ENCODE results near the gene TBCD.
"Not testable (repeated sequence)": the region's sequence is repeated elsewhere in the genome, so short reads cannot be mapped to it uniquely, and the experiment has no call there.

TBCD gene

DNA sequence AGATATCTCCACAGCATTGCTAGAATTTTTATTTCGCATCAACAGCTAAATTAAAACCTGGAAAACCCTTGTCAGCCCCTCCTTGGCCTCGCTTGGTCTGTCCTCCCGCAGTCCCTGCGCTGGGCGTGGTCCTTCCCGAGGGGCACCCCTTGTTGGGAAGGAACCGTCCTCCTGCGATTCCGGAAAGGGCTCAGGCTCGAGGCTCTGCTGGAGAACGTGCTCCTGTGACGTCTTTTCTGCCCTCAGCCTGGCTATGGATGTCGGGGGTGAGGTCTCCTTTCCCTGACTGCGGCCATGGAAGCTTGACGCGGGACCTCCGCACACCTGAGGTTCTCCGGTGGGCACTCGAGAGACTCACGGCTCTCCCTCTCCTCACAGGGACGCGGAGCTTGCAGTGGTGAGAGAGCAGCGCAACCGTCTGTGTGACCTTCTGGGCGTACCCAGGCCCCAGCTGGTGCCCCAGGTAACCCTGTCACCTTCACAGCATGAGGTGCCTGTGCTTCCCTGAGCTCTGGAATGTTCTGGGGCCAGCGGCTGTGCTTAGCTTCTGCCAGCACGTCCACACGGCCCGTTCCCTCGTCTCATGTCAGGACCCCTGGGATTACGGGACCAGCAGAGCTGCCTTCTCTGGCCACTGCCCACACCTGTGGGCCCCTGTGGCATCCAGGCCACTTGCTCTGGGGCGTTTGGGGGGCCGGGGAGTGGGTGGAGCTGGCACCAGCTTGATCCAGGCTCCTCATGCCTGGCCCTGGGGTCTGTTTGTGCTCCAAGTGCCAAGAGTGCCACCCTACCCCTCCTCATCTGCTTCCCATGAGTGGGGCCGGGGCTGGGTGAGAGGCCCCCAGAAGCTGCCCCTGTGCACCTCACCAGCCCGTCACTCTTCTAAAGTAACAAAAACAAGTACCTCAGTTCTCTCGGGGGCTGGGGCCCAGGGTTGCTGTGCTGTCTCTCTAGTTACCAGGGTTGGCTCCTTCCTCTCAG is 189.4 kb downstream of the TBCD start:
- no peak for DNase-seq

DNA sequence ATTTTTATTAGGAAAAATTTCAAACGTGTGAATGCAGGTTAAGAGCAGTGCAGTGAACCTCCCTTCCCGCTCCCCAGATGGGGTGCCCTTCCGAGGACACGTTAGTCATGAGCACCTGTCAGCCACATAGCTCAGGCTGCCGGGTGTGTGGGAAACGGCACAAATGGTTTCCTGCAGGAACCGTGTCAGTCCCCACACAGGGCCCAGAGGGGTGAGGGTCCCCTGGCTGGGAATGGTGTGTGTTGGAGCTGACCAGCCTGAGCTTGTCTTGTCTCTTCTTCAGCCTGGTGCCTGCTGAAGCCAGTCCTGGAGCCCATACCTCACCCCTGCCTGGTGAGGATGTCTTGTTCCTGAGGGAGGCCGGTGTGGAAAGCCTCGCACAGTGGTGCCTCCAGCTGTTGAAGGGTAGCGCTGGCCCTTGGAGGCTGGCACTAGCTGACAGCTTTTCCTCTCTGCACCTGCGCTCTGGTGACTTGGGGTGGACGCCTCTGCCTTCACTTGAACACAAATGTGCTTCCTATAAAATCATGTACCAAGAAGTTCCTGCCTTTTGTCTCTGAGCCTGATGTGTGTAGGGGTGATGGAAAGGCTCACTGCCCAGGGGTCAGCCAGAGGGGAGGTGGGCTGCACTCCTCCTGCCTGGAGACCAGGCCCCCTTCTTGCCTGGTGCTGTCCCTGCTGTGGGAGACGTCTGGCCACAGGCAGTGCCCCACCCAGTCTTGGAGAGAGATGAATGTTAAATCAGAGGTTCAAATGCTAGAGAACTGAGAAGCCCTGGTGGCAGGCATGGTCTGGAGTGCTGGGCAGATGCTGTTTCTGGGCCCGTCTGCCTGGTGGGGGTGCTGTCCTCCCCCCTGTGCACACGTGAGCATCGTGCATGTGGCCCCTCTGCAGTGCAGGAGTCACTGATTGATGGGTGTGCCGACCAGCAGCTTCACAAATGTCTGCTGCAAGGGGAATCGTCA is 190.6 kb downstream of the TBCD start:
- DNase-seq = no peak

DNA sequence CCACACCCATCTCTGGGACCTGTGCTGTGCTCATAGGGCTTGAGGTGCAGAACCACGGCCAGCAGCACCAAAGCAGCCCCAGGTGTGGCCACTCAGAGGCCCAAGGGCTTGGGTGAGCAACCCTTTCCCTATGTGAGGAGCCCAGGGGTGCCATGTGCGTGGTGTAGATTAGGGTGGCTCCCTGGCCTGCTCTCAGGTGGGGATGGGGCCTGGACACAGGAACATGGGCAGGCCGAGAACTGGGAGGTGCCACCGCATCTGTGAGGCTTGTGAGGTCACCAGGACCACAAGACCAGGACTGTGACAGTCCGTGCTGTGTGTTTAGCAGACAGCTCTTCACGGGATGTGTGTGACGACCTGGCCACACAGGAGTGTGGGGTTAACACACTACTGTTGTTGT is 191.5 kb downstream of the TBCD start:
- DNase-seq = no peak

DNA sequence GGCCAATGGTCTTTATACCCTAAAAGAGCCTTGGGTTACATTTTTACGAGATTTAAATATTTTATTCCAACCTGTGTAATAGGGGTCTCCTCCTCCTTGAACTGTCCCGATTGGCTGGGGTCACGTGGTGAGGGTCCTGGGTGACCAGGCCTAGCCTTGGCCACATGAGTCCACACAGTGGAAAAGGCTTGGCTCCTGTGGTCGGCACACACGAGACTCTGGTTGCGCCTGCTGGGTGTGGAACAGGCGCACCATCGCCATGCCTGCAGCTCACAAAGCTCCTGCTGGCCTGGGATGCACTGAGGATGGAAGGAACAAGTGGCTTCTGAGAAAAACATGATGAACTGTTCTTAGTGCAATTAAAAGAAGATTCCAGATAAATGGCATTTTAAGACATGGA is 191.9 kb downstream of the TBCD start:
- DNase-seq = no peak

DNA sequence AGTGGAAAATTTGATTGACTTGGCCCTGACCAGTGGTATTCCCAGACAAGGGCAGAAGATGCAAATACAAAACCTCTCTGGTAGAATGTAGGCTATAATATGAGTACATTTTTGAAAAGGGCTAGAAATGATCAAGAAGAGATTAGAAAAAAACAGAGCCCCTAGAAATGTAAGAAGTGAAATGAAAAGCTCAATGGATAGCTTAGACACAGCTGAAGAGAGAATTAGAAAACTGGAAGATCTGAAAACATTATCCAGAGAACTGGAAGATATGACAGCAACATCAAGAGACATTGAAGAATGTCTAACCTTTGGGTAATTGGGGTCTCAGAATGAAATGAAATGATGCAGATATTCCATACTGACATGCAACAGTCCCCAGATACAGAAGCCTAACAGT is 193.1 kb downstream of the TBCD start:
- DNase-seq = no peak

DNA sequence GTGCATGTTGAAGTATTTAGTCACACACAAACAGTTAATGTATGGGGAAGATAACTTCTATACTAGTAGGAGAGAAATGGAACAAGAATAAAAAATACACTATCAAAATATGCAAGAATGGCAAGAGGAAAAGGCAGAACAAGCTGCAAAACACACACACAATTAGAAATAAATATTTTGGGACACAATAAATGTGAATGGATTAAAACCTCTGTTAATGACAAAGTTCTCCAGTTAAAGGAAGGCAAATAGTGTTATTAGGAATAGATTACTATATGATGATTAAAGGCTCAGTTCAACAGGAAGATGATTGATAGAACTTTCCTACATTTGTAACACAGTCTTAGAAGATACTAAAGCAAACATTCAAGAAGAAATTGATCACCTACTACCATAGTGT is 194.2 kb downstream of the TBCD start:
- no peak for DNase-seq

DNA sequence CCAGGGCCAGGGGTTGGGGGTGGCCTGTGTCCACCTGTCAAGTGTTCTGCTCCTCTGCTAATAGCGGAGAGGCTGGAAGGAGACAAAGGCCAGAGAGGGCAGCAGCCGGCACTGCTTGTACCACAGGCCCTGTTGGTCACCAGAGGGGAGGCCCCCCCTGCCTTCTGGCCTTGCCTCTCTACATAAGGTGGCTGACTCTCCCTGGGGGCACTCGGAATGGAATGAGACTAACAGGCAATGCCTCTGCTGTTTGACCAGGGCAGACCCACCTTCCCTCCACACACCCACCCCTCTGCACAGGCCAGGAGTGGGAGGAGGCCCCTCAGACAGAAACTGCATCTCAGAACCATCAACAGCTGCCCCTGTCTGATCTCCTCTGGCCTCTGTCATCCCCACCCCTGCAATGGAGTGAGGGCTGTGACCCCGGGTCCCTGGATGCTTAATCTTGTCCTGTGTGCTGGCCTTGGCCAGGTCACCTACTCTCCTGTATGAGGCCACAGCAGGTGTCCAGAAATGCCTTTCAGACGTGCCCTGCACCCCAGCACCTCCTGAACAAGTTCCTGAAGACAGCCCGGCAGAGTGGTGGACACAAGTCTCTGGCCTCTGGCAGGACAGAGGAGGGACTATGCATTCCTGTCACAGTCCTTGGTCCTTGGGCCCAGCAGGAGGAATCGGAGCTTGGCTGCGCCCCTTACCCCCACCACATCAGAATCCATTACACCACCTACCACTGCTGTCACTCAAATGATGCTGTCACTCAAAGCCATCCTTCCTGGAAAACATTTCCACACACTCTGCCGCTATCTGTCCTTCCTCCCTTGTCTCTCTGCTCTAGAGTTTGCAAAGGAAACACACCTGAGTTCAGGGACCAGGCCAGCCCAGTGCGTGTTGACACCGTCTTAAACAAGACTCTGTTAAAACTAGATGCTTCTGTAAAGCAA is 195.5 kb downstream of the TBCD start:
- no peak for DNase-seq

DNA sequence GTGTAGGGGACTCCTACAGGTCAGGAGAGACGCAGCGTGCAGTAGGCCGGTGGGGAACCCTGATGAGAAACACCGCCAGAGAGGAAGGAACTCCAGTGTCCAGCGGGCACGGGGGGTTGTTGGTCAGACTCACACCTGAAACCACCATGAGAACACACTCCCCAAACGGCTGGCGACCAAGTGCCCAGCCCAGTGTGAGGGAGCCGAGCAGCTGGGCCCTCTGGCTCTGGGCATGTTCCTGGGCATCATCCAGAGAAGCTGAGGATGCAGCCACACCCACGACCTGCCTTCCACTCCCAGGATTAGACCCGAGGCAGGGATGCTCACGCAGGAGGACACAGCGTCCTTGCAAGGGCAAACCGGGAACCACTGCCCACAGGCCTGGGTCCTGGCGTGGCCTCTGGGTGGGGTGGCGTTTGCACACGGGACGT is 196.2 kb downstream of the TBCD start:
- no peak for DNase-seq

DNA sequence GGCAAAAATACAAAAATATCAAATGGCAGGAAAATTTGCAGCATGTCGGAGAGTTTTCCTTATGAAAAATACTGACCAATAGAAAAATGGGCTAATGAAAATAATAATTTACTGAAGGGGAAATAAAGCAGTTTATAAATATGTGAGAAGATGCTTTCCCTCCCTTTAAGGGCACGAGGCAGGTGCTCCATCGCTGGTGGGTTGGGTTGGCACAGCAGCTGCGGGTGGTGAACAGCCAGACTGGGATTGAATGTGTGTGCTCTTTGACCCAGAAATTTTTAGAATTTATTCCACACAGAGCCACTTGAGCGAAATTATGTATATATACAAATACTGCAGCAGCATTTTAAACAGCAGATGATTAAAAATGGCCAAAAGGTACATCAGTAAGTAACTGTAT is 197.1 kb downstream of the TBCD start:
- no peak for DNase-seq

DNA sequence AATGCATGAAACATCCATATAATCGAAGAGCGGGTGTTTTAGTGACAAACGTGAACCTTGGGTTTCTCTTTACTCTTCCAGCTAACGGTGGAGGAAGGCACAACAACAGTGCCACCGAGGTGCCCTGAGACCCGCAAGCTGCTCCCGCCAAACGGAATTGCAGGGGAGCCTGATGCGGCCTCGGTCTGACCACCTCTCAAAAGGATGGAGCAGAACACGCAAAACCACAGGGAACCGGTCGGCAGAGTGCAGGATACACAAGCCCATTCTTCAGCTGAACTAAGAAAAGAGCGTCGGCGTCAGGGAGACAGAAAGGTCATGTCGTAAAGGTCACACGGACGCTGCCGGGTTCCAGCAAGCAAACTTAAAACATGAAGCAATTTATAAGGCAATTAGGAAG is 197.5 kb downstream of the TBCD start:
- DNase-seq = no peak

DNA sequence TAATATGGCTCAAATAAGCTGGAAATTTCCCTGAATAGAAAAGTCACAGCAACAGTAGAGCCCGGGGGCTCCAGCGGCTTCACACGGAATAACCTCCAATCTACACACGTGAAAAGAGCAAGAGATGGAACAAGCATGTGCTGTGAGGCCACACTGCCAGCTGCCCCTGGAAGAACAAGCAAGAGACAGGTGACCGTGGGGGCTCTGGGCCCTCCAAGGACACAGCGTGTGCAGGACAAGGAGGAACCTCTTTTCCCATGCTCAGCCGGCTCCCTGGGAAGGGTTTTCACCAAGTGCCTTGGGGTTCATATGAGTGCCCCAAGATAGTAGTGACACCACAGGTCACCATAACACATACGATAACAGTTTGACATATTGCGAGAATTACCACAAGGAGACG is 198.1 kb downstream of the TBCD start:
- DNase-seq = no peak

DNA sequence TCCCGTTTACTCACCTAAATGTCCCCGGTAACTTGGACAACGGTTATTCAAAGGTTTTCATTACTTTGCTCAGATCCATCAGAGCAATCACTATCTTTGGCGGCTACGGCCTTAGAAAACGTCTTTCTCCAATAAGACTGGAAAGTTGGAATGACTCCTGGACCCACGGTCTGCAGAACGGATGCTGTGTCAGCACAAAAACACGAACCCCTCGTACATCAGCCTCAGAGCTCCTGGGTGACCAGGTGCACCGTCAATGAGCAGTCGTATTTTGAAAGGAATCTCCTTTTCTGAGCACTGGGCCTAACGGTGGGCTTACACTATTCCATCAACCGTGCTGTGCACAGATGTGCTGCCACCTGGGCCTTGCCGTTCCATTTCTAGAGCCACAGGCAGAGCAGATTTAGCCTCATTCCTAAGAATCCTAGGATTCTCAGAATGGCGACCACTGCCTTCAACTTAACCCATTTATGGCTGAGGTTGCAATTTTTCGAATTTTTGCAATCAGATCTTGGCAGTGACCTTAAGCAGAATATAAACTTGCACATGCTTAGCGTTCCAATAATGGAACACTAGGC is 198.7 kb downstream of the TBCD start:
- no peak for DNase-seq

DNA sequence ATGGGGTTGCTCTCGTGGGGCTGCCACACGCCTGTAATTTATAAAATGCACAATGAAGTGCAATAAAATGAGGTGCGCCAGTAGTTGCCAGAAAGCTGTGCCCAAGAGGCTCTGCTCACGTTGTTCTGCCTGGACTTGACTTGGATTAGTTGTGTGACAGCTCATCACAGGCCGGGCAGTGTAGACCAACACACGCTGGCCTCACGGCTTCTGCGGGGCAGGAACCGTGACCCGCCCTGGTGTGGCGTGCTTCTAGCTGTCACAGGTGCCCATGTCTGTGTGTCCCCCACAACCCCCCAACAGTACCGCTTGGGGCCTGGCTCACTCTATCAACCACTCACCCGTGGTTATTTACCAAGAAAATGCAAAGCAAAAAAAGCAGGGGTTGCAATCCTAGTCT is 200.2 kb downstream of the TBCD start:
- DNase-seq = no peak

DNA sequence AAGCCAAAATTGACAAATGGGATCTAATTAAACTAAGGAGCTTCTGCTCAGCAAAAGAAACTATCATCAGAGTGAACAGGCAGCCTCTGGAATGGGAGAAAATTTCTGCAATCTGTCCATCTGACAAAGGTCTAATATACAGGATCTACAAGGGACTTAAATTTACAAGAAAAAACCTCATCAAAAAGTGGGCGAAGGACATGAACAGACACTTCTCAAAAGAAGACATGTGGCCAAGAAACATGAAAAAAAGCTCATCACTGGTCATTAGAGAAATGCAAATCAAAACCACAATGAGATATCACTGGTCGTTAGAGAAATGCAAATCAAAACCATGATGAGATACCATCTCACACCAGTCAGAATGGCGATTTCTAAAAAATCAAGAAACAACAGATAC is 203.2 kb downstream of the TBCD start:
- not testable (repeated sequence) for DNase-seq

DNA sequence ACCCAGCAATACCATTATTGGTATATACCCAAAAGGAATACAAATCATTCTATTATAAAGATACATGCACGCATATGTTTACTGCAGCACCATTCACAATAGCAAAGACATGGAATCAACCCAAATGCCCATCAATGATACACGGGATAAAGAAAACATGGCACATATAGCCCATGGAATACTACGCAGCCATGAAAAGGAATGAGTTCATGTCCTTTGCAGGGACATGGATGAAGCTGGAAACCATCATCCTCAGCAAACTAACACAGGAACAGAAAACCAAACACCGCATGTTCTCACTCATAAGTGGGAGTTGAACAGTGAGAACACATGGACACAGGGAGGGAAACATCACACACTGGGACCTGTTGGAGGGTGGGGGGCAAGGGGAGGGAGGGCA is 203.8 kb downstream of the TBCD start:
- DNase-seq = not testable (repeated sequence)

DNA sequence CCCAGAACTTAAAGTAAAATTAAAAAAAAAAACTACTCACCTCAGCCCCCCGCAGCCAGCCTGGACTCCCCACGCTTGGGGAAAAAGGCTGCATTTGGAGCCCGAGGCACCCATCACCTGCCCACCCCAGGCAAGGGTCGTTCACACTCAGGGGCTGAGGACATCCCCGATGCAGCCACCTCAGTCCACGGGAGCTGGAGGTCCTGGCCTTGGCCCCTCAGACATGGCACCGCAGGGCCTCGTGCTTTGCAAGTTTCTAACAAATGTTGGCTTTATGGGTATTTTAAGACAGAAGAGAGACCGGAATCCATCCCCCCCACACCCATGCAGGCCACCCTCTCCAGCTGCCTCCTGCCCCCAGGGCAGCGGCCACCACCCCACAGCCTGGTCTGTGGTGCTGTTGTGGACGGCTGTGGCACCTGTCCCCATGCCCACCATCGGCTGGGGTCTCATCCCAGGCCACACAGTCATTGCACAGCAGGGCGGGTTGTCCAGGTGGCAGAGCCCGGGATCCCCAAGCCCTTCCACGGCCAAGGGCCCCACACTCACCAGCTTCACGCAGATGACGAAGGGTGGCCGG is 204.4 kb downstream of the TBCD start:
- DNase-seq = no peak

DNA sequence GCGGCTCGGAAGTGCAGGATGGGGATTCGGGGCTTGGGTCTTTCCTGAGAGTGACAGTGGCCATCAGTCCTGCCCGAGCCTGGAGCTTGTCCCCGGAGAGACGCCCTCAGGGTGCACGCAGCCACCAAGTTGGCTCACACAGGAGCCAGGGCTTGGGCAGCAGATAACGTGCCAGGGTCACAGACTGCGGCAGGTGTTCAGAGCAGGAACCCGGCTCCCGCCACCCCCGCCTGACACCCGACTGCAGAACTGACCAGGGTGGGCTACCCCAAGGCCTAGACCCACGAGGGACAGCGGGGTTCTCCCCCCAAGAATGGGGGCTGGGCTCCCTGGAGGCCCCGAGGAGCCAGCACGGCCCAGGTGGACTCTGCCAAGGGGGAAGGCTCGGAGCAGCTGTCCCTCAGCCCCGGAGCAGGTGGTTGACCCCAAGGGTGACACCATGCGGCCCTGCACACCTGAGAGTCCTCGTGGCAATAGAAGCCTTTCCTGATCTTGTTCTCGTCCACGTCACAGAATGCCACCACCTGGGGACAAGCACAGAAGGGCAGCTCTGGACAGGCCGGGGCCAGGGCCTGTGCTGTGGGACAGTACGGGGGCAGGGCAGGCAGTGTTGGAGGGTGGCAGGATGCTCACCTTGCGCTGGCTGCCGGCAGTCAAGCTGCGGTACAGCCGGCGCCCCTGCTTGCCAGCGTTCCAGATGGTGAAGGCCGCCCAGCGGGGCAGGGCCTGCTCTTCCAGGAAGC is 205.0 kb downstream of the TBCD start:
- no peak for DNase-seq

DNA sequence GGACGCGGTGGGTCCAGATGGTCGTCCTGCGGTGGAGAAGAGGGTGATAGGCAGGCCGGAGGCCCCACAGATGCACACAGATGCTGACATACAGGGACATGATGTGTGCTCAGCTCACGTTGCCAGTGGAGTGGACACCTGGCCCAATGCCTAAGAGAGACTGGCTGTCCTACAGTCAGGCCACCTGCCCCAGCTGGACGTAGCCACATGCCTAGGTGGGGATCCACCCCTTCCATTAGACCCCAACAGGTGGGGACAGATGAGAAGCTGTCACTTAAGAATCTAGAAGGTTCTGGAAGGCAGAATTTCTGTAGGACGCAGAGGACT is 205.6 kb downstream of the TBCD start:
- DNase-seq = no peak

DNA sequence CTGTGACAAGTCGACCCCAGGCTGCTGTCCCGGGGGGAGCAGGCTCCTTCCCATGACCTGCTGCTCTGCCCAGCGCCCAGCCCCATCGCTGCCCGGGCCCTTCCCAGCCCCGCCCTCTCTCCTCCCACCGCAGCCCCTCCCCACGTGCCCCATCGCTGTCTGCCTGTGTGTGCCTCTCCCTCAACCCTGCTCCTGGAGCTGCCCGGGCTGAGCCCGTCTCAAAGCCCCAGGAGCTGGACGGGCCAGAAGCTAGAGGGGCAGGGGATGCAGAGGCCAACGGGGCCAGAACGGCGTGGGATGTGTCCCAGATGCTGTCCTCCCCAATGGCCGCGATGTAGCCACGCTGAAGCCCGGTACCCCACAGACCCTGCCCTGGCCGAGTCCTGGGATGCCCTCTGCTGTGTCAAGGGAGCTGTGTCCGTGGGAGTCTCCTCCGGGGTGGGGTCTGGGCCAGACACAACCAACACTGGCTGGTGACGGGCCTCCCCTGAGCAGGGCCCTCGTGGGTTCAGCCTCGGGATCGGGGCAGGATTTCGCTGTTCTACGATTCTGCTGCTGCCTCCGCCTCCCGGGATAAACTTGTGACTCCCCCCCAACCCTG is 206.2 kb downstream of the TBCD start:
- no peak for DNase-seq

DNA sequence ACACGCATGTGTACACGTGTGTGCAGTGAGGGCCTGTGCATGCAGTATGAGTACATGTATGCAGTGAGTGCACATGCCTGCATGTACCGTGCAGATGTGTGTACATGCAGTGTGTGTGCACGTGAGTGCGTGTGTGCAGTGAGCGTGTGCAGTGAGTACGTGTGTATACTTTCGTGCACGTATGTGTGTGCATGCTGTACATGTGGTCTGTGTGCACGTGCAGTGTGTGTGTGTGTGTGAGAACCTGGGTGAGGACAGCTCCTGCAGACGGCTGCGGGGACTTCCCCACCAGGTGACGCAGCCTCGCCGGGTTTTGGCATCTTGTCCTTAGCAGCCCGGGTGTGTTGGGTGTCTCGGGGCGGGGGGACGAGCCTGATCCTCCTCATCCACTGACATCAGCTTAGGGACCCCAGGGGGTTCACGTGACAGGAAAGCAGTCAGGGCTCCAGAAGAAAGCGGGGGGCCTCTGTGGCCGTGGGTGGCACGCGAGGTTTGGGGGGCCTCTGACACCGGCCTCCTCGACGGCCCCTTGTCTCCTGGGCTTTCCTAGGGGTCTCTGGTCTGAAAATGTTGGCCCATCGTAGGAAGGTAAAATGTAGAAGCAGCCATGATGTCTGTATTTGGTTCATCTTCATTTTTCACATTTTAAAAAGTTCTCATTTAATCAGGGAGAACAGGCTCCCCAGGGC is 207.5 kb downstream of the TBCD start:
- DNase-seq = no peak

Measured in DMS53 (cell line).